DND-41 (cell line): ENCODE results near the gene ITIH6.

Experiments used
- ATAC-seq: fragments of 200-7000 bp; cut with Tn5 transposase; 3 replicates; pipeline ENCODE4 v1.9.1; 2021; ENCODE audit warnings: low read depth; ENCODE audit not compliant: insufficient read depth
- DNase-seq: peaks from one replicate; pipeline ENCODE4 v3.0.0-alpha.2; 2020
- H2AFZ ChIP-seq: 2 replicates; pipeline ENCODE4 v1.6.0; 2012; ENCODE audit warnings: low read depth, low read length
- H3K27ac ChIP-seq: 2 replicates; pipeline ENCODE4 v1.5.1; 2012; ENCODE audit warnings: low read length, inconsistent platforms
- H3K27me3 ChIP-seq: fragments of 200-600 bp; sonication (generic); 2 replicates; pipeline ENCODE4 v1.6.0; 2012; ENCODE audit warnings: low read length, mild to moderate bottlenecking, inconsistent platforms; ENCODE audit not compliant: insufficient read depth, poor library complexity
- H3K36me3 ChIP-seq: 2 replicates; pipeline ENCODE4 v1.5.1; 2012; ENCODE audit warnings: low read length, inconsistent platforms; ENCODE audit not compliant: insufficient read depth
- H3K4me1 ChIP-seq: 2 replicates; pipeline ENCODE4 v1.5.1; 2012; ENCODE audit warnings: mild to moderate bottlenecking, low read length; ENCODE audit not compliant: insufficient read depth
- H3K4me2 ChIP-seq: 2 replicates; pipeline ENCODE4 v1.6.0; 2012; ENCODE audit warnings: mild to moderate bottlenecking, moderate library complexity, low read length, inconsistent platforms; ENCODE audit not compliant: insufficient read depth
- H3K4me3 ChIP-seq, 2 experiments: fragments of 200-600 bp in 1 of 2; shearing (Covaris generic) in 1 of 2; 2 replicates each; pipeline ENCODE4 v1.5.1; 2012 to 2016; ENCODE audit warnings: inconsistent platforms in 2 of 2, low read length in 2 of 2, mild to moderate bottlenecking in 2 of 2, low read depth in 1 of 2, moderate library complexity in 1 of 2
- H3K79me2 ChIP-seq: 2 replicates; pipeline ENCODE4 v1.6.0; 2012; ENCODE audit warnings: low read length, inconsistent platforms; ENCODE audit not compliant: insufficient read depth
- H3K9ac ChIP-seq: 2 replicates; pipeline ENCODE4 v1.6.0; 2012; ENCODE audit warnings: low read depth, mild to moderate bottlenecking, inconsistent platforms, low read length, moderate library complexity
- H3K9me3 ChIP-seq: 2 replicates; pipeline ENCODE4 v1.5.1; 2012; ENCODE audit warnings: low read length, moderate library complexity, mild to moderate bottlenecking, inconsistent platforms; ENCODE audit not compliant: insufficient read depth, severe bottlenecking
- H4K20me1 ChIP-seq: 2 replicates; pipeline ENCODE4 v1.6.0; 2012; ENCODE audit warnings: low read length; ENCODE audit not compliant: insufficient read depth
- CTCF ChIP-seq: IDR thresholded peaks from 2 replicates; pipeline ENCODE4 v1.5.1; 2012; ENCODE audit warnings: borderline replicate concordance, low read length, moderate library complexity, mild to moderate bottlenecking; ENCODE audit not compliant: poor library complexity, severe bottlenecking; ENCODE audit errors: extremely low read depth
- EZH2 ChIP-seq: IDR thresholded peaks from 3 replicates; pipeline ENCODE4 v1.6.1; 2012; ENCODE audit warnings: borderline replicate concordance, low read depth, mild to moderate bottlenecking, moderate library complexity, low read length, inconsistent platforms; ENCODE audit not compliant: severe bottlenecking

The ITIH6 gene

DNA sequence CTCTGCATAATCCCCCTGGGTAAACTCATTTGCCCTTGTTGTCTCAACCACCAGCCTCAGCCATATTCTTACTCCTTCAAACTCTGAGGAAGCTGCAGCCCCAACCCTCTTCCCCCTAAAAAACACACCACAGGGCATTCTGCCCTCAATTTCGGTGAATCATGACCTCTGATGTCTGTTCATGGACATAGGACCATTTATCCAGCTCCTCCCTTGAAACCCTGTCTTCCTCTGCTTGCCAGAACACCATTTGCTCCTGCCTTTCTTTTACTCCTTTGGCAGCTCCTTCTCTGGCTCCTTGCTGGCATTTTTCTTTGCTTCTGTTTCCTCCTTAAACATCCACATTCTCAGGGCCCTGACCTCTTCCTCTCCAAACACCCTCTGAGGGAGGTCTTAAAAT, 87.1 kb downstream of the ITIH6 start:
- H3K27ac ChIP-seq = no peak overlapping the region
- DNase-seq = no peak
- H3K79me2 ChIP-seq = no peaks in the 10 kb centered on the region
- H4K20me1 ChIP-seq = no peaks in the 10 kb centered on the region
- no peak overlapping the region for H2AFZ ChIP-seq
- no peaks in the 10 kb centered on the region for H3K4me1 ChIP-seq
- H3K9ac ChIP-seq = no peak overlapping the region
- H3K36me3 ChIP-seq = no peaks in the 10 kb centered on the region
- no peak overlapping the region for H3K4me2 ChIP-seq
- H3K4me3 ChIP-seq = no peak overlapping the region
- no peak for ATAC-seq
- no peaks in the 10 kb centered on the region for H3K9me3 ChIP-seq
- TF ChIP-seq EZH2 (no peak), CTCF (no peak)
- H3K27me3 ChIP-seq = no peaks in the 10 kb centered on the region

- H3K9me3 ChIP-seq = no peaks in the 10 kb centered on the region
- H3K36me3 ChIP-seq = no peaks in the 10 kb centered on the region
- H3K9ac ChIP-seq = no peak overlapping the region
- no peak for TF ChIP-seq EZH2
- no peak for TF ChIP-seq CTCF
- no peaks in the 10 kb centered on the region for H3K79me2 ChIP-seq
- no peak overlapping the region for H2AFZ ChIP-seq
- DNase-seq (no peak), ATAC-seq (no peak)
- no peak overlapping the region for H3K27ac ChIP-seq
- no peaks in the 10 kb centered on the region for H3K27me3 ChIP-seq
- no peak overlapping the region for H3K4me2 ChIP-seq
- H4K20me1 ChIP-seq = no peaks in the 10 kb centered on the region
- H3K4me1 ChIP-seq = no peaks in the 10 kb centered on the region
- H3K4me3 ChIP-seq = no peak overlapping the region
Observed at GRCh38 chrX:54708404-54708803, 89.7 kb downstream of the ITIH6 start.
